Measurements from ENCODE around the gene SLC17A8. TPM values are rescaled to one million over a fixed set of nuclear protein-coding genes. Genes with fewer than 3 reads are reported as not detected.

SLC17A8 gene
- polyA plus RNA-seq, 6 donors from 2014 or later, result not detected

- H3K9me3 Mint-ChIP-seq, result no peaks in the 10 kb centered on the region
- H3K27ac Mint-ChIP-seq, result no peak overlapping the region
- no peak for DNase-seq
- H3K4me1 Mint-ChIP-seq, result no peaks in the 10 kb centered on the region
- no peaks in the 10 kb centered on the region for H3K36me3 Mint-ChIP-seq
- no peak for ATAC-seq (ENCODE audit: low read depth in 2 of 2)
- H3K4me3 Mint-ChIP-seq, result peak overlapping the region in 1 of 8 donors; percentile 13
- H3K27me3 Mint-ChIP-seq, result peaks cover 0 to 5% (median 2%) of the 10 kb centered on the region in 3 donors
Measured at GRCh38 chr12:100381379-100381778, 24.5 kb downstream of the SLC17A8 start.

- ATAC-seq (ENCODE audit: low read depth in 2 of 2), result no peak
- H3K27me3 Mint-ChIP-seq, result peaks cover 0 to under 1% (median 0%) of the 10 kb centered on the region in 3 donors
- no peak overlapping the region for H3K27ac Mint-ChIP-seq
- no peak for DNase-seq
- no peaks in the 10 kb centered on the region for H3K4me1 Mint-ChIP-seq
- H3K36me3 Mint-ChIP-seq, result no peaks in the 10 kb centered on the region
- no peaks in the 10 kb centered on the region for H3K9me3 Mint-ChIP-seq
- no peak overlapping the region for H3K4me3 Mint-ChIP-seq
Measured at GRCh38 chr12:100382338-100382737, 25.5 kb downstream of the SLC17A8 start.

- peaks cover 0 to 12% (median 0%) of the 10 kb centered on the region in 3 donors for H3K27me3 Mint-ChIP-seq
- no peaks in the 10 kb centered on the region for H3K36me3 Mint-ChIP-seq
- no peak for DNase-seq
- no peaks in the 10 kb centered on the region for H3K9me3 Mint-ChIP-seq
- H3K4me3 Mint-ChIP-seq, result no peak overlapping the region
- no peak overlapping the region for H3K27ac Mint-ChIP-seq
- H3K4me1 Mint-ChIP-seq, result no peaks in the 10 kb centered on the region
- ATAC-seq (ENCODE audit: low read depth in 2 of 2), result no peak
Measured at GRCh38 chr12:100383586-100384558, 27.0 kb downstream of the SLC17A8 start.

GRCh38 chr12:100384559-100384935 is 27.7 kb downstream of the SLC17A8 start:
- Mint-ChIP-seq H3K4me1 (no peaks in the 10 kb centered on the region), H3K36me3 (no peaks in the 10 kb centered on the region), H3K27ac (no peak overlapping the region), H3K9me3 (no peaks in the 10 kb centered on the region), H3K27me3 (peaks cover 0 to 12% (median 0%) of the 10 kb centered on the region in 3 donors), H3K4me3 (no peak overlapping the region)
- ATAC-seq (ENCODE audit: low read depth in 2 of 2) (no peak), DNase-seq (no peak)

- no peak for DNase-seq
- no peaks in the 10 kb centered on the region for H3K36me3 Mint-ChIP-seq
- H3K27ac Mint-ChIP-seq, result no peak overlapping the region
Measured at GRCh38 chr12:100388382-100388781, 31.5 kb downstream of the SLC17A8 start.

GRCh38 chr12:100391856-100392255 is 35.0 kb downstream of the SLC17A8 start:
- H3K27ac Mint-ChIP-seq, result no peak overlapping the region
- H3K4me3 Mint-ChIP-seq, result no peak overlapping the region
- ATAC-seq (ENCODE audit: low read depth in 2 of 2) (no peak), DNase-seq (no peak)
- no peaks in the 10 kb centered on the region for H3K4me1 Mint-ChIP-seq
- H3K36me3 Mint-ChIP-seq, result no peaks in the 10 kb centered on the region
- H3K9me3 Mint-ChIP-seq, result peaks cover 0 to 3% (median 0%) of the 10 kb centered on the region in 7 donors
- peaks cover 0 to 12% (median 5%) of the 10 kb centered on the region in 3 donors for H3K27me3 Mint-ChIP-seq

More at GRCh38 chr12:100388382-100388781, 31.5 kb downstream of the SLC17A8 start:
- peaks cover 0 to 12% (median 5%) of the 10 kb centered on the region in 3 donors for H3K27me3 Mint-ChIP-seq
- no peak overlapping the region for H3K4me3 Mint-ChIP-seq
- peaks cover 0 to 3% (median 0%) of the 10 kb centered on the region in 7 donors for H3K9me3 Mint-ChIP-seq
- H3K4me1 Mint-ChIP-seq, result no peaks in the 10 kb centered on the region
- no peak for ATAC-seq (ENCODE audit: low read depth in 2 of 2)

- Mint-ChIP-seq H3K27ac (no peak overlapping the region), H3K4me1 (no peaks in the 10 kb centered on the region), H3K27me3 (peaks cover 0 to 5% (median 2%) of the 10 kb centered on the region in 3 donors), H3K9me3 (peaks cover 0 to 3% (median 0%) of the 10 kb centered on the region in 7 donors), H3K4me3 (no peak overlapping the region), H3K36me3 (no peaks in the 10 kb centered on the region)
- ATAC-seq (ENCODE audit: low read depth in 2 of 2) (no peak), DNase-seq (no peak)
Measured at GRCh38 chr12:100393200-100393599, 36.3 kb downstream of the SLC17A8 start.

GRCh38 chr12:100395811-100396210 is 38.9 kb downstream of the SLC17A8 start:
- H3K4me1 Mint-ChIP-seq, result no peaks in the 10 kb centered on the region
- no peaks in the 10 kb centered on the region for H3K36me3 Mint-ChIP-seq
- DNase-seq (no peak), ATAC-seq (ENCODE audit: low read depth in 2 of 2) (no peak)
- H3K9me3 Mint-ChIP-seq, result peaks cover 0 to 3% (median 0%) of the 10 kb centered on the region in 7 donors
- no peak overlapping the region for H3K4me3 Mint-ChIP-seq
- H3K27me3 Mint-ChIP-seq, result peaks cover 0 to 5% (median 0%) of the 10 kb centered on the region in 3 donors
- H3K27ac Mint-ChIP-seq, result no peak overlapping the region

GRCh38 chr12:100398307-100398706 is 41.4 kb downstream of the SLC17A8 start:
- Mint-ChIP-seq H3K27me3 (peaks cover 0 to 6% (median 0%) of the 10 kb centered on the region in 3 donors), H3K27ac (no peak overlapping the region), H3K4me1 (no peaks in the 10 kb centered on the region), H3K36me3 (no peaks in the 10 kb centered on the region), H3K9me3 (peaks cover 0 to 1% (median 0%) of the 10 kb centered on the region in 7 donors), H3K4me3 (no peak overlapping the region)
- DNase-seq, result no peak
- no peak for ATAC-seq (ENCODE audit: low read depth in 2 of 2)

GRCh38 chr12:100399095-100399494 is 42.2 kb downstream of the SLC17A8 start:
- Mint-ChIP-seq H3K27ac (no peak overlapping the region), H3K4me1 (no peaks in the 10 kb centered on the region), H3K4me3 (no peak overlapping the region), H3K9me3 (peaks cover 0 to 1% (median 0%) of the 10 kb centered on the region in 7 donors), H3K27me3 (peaks cover 0 to 6% (median 0%) of the 10 kb centered on the region in 3 donors), H3K36me3 (no peaks in the 10 kb centered on the region)
- ATAC-seq (ENCODE audit: low read depth in 2 of 2), result no peak
- DNase-seq, result no peak

GRCh38 chr12:100401660-100402059 is 44.8 kb downstream of the SLC17A8 start:
- no peak overlapping the region for H3K4me3 Mint-ChIP-seq
- no peaks in the 10 kb centered on the region for H3K36me3 Mint-ChIP-seq
- no peak for ATAC-seq (ENCODE audit: low read depth in 2 of 2)
- peaks cover 0 to 4% (median 0%) of the 10 kb centered on the region in 7 donors for H3K9me3 Mint-ChIP-seq
- H3K4me1 Mint-ChIP-seq, result no peaks in the 10 kb centered on the region
- H3K27me3 Mint-ChIP-seq, result peaks cover 0 to 14% (median 6%) of the 10 kb centered on the region in 3 donors
- no peak for DNase-seq
- no peak overlapping the region for H3K27ac Mint-ChIP-seq

GRCh38 chr12:100402763-100403162 is 45.9 kb downstream of the SLC17A8 start:
- DNase-seq, result no peak
- Mint-ChIP-seq H3K27ac (peak overlapping the region in 1 of 6 donors; percentile 39), H3K9me3 (peaks cover 0 to 4% (median 0%) of the 10 kb centered on the region in 7 donors), H3K4me3 (no peak overlapping the region), H3K4me1 (no peaks in the 10 kb centered on the region), H3K36me3 (no peaks in the 10 kb centered on the region), H3K27me3 (peaks cover 0 to 14% (median 6%) of the 10 kb centered on the region in 3 donors)
- no peak for ATAC-seq (ENCODE audit: low read depth in 2 of 2)

- no peak overlapping the region for H3K4me3 Mint-ChIP-seq
- no peaks in the 10 kb centered on the region for H3K4me1 Mint-ChIP-seq
- ATAC-seq (ENCODE audit: low read depth in 2 of 2) (no peak), DNase-seq (no peak)
- H3K36me3 Mint-ChIP-seq, result no peaks in the 10 kb centered on the region
- no peak overlapping the region for H3K27ac Mint-ChIP-seq
- H3K27me3 Mint-ChIP-seq, result peaks cover 0 to 14% (median 6%) of the 10 kb centered on the region in 3 donors
- peaks cover 0 to 4% (median 0%) of the 10 kb centered on the region in 7 donors for H3K9me3 Mint-ChIP-seq
Measured at GRCh38 chr12:100403446-100403845, 46.6 kb downstream of the SLC17A8 start.

Data from naive B cell (primary cell).